HUDEP-2 (cell line): ENCODE measurements around the gene GMEB2.
A peak's percentile ranks its signal among the peaks of the same experiment; 100 is the strongest.

Source experiments
- DNase-seq, 76 experiments: peaks; one replicate each; lab custom pipeline; 2025; ENCODE audit not compliant: unreplicated experiment in 76 of 76; lab: John Stamatoyannopoulos, UW

The GMEB2 gene

DNA sequence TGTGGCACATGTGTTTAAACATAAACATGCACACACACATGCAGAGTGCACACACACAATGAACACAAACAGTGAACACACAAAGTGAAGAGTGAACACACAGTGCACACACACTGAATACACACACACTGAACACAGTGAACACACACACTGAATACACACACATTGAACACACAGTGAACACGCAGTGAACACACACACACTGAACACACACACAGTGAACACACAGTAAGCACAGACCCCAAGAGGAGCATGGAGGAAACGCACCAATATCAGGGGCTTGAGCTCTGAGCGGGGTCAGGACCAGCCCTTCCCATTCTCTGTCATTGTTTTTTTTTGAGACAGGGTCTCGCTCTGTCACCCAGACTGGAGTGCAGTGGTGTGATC, 35.8 kb downstream of the GMEB2 start:
- DNase-seq = no peak

- no peak for DNase-seq
Observed at GRCh38 chr20:63590218-63591146, 36.4 kb downstream of the GMEB2 start.

DNA sequence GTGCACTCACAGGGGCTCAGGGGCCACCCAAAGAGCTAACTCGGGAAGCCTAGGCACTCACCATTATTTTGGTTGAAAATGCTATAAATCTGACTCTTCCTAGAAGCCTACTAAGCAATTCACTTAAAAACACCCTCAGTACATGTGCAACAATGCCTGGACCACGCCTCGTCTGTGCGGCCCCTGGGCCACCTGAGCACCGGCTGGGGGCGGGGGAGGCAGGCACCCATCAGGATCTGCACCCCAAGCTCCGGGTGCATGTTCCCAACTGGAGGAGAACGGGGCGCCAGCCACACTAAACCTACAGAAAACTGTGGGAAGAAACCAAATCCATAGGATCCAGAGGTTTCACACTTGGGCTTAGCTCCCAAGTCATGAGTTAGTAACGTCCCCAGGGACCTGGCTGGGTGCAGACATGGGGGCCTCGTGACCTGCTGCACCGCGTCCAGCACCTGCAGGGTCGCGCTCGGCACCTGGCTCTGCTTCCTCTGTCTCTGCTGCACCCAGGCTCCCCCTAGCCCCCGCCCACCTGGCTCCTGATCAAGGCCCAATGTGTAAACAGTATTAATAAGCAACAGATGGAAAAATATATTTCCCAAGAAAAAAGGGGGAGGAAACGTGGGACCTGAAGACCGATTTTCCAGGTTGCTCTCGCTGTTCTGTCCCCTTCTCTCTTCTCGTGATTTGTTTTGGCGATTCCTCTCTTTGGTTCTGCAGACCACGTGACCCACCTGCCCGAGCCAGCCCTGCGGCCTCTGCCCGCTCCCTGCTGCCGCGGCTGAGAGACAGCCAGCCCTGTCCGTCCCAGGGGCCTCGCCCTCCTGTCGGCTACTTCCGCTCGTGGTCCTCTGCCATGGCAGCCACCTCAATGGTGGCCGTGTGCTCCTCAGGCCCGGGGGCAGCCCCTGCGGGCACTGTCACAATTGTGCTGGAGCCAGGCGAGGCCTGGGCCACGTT, 37.4 kb downstream of the GMEB2 start:
- no peak for DNase-seq

DNA sequence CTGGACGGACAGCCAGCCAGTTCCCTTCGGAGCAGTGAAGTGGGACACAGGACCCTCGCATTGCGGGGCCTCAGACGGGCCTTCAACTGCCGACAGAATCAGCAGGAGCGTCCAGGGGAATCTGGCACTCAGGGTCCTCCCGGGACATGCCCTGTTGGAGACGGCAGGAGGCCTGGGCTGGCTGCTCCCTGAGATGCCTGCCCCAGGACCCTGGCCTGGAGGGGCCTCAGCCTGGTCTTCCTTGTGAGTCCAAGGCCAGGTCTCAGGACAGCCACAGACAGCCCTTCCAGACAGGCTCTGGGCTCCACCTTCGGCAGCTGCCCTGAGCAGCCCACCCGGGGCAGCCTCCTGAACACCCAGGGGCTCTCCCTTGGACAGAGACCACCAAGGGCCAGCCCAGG, 38.3 kb downstream of the GMEB2 start:
- DNase-seq = no peak

DNA sequence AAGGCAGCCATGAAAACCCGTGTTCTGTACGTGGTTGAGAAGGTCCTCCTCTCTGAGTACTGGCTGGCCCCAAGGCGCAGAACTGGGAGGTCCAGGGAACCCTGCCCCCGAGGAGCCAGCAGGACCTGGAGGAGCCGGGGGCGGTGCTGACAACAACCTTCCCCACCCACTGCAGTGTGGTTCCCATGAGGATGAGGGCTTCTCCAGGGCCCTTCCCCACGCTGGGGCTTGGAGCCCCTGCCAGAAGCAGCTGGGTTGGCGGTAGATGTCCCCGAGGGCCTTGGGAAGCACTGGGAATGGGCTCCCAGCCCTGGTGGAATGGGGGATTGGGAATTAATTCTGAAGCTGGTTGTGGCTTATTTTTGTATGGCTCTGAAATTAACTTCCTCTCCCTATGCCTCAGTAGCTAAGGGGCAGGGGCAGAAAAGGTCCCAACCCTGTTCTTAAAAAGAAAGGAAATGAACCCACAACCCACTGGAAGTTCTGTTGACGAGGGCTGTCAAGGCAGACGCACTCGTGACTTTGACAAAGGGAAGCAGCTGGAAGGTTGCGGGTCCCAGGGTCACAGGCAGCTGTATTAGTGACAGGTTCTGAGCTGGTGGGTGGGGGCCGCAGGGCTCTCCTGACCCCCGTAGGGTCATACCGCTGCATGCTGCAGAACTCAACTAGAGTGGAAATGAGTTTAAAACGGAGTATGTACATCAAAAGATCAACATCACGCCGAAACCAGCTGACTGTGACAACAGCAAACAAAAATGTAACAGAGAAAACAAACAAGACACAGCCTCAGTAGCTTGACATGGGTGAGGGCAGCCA, 38.9 kb downstream of the GMEB2 start:
- DNase-seq = no peak

DNA sequence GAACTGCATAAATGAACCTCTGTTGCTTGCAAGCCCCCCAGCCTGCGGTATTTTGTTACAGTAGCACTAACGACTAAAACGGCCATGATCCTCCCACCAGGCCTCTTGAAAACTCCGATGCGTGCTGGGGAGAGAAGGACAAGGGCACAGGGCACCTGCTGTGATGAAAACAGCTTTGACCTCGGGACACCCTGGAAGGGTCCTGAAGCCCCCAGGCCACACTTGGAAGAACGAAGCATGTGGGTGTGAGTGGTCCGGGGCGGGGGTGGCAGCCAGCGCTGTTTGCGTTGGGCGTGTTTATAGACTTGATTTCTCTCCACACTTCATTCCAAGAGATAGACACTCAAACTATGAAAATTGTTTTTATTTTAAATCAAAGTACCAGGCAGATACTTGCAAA, 39.6 kb downstream of the GMEB2 start:
- DNase-seq = no peak

GRCh38 chr20:63586797-63587196, 40.1 kb downstream of the GMEB2 start:
- DNase-seq = no peak

DNA sequence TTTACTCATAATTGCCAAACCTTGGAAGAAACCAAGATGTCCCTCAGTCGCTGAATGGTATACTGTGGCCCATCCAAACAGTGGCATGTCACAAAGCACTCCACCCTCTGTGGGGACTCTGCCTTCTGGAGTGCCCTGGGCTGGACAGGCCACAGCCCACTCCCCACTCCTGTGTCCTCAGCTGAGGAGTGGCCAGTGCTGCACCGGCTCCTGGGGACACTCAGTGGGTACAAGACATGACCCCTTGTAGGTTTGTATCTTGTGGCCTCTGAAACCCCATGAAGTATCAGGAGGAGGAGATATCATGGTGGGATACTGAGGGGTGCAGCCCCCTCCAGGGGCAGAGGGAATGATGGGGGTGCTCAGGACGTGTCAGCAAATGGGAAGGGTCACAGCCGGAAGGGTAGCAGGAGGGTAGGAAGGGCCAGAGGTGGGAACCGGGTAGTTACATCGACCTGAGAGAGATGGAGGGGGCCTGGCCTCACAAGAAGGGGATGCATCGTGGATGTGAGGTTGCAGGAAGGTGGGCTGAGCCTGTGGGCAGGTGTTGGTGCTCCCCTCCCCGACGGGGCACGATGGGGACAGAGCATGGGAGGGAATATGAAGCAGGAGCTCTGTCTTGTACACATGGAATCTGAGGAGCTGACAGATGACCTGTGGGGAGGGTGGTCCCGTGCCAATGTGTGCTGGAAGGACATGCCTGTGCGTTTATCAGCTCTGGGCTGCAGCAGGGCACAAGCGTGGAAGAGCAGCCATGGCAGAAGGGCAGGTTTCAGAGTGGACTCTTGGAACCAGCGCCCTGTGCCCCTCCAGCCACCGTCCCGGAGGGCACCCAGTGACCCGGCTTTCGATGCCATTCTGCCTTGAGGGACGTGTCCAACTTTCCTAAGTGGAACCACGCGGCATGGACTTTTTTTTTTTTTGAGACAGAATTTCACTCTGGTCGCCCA, 41.0 kb downstream of the GMEB2 start:
- DNase-seq = no peak

GRCh38 chr20:63582382-63583063, 44.4 kb downstream of the GMEB2 start:
- no peak for DNase-seq

DNA sequence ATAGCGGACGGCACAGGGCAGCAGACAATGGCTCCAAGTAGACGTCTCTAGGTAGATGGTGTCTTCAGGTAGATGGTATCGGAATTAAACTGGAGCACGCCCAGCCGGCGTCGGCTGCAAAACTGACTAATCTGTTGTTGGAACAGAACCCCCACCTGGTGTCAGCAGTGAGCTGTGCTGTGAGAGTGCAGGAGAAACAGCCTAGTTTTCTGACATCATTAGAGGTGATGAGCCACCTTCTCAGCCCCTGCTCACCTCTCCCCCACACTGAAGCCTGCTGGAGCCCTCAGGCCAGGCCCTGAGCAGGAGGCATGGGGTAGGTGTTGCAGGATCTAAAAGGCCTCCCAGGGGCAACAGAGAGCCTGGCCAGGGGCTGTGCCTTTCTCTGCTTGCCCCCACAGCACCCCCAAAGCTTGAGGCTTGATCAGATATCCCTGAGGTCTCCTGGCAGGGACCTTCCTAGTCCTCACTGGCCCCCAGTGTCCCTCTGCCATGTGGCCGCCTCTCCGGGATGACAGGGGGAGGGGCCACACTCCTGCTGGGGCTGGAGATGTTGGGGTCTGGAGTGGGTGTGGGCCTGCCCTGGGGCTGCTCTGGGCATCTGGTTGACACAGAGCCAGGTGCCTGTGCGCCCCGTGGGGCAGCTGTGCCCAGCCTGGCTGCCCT, 46.0 kb downstream of the GMEB2 start:
- peak in 3 of 76 experiments; percentile 2 to 32 (median 21) for DNase-seq

- DNase-seq = no peak
Observed at GRCh38 chr20:63579017-63579694, 47.7 kb downstream of the GMEB2 start.

GRCh38 chr20:63578224-63579016, 48.5 kb downstream of the GMEB2 start:
- no peak for DNase-seq

DNA sequence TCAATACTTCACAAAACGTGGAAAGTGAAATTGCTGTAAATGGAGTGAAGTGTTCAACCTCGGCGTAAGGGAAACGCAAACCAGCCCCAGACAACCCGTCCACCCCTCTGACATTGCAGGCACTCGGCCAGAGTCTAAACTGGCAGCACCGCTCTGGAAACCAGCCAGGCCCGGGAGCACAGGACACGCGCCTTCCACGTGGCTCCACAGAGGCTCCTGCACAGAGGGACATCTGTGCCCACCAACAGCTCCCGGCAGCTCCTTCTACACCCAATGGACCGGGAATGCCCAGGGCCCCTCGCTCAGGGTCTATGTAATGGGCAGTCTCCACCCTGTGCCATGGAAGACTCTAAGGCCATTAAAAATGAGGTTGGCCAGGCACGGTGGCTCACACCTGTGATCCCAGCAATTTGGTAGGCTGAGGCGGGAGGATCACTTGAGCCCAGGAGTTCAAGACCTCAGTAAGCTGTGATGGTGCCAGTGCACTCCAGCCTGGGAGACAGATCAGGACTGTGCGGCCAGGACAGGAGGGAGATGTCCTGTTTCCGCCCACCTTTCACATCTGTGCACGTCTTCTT, 49.5 kb downstream of the GMEB2 start:
- DNase-seq = no peak

GRCh38 chr20:63576311-63576710, 50.6 kb downstream of the GMEB2 start:
- no peak for DNase-seq

DNA sequence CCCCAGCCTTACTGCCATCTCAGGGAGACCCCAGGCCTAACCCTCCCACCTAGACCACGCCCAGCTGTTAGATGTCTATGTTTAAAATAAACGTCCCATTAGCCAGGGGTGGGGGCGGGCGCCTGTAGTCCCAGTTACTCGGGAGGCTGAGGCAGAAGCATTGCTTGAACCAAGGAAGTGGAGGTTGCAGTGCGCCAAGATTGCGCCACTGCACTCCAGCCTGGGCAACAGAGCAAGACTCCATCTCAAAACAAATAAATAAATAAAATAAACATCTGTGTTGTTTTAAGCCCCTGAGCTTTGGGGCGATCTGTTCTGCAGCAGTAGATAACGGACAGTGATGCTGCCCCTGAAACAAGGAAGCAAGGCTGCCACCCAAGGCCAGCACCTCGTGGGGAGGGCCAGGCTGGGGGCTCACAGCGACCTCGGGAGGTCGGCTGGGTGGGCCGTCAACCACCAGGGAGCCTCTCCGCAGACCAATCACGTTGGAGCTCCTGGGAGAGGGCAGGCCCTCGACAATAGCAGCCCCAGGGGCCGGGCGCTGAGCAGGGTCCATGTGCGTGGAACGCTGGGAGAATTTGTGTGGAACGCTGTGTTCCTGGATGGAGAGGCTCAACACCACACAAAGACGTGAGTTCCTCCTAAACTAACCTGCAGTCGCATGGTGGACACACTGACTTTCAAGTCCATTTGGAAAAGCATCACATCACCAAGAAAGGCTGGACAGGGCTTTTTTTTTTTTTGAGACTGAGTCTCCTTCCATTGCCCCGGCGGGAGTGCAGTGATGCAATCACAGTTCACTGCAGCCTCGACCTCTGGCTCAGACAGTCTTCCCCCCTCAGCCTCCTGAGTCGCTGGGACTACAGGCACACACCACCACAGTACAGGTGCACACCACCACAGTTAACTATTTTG, 51.8 kb downstream of the GMEB2 start:
- DNase-seq = no peak
